HCT116 (cell line): ENCODE results near the gene RXFP4.

Source experiments
- EZH2 ChIP-seq: fragments of 200-600 bp; sonication (generic); IDR thresholded peaks from 2 replicates; pipeline ENCODE4 v1.6.1; 2017; ENCODE audit warnings: antibody characterized with exemption, mixed run types
- POLR2A ChIP-seq: IDR thresholded peaks from 2 replicates; pipeline ENCODE4 v1.7.0; 2011; ENCODE audit warnings: borderline replicate concordance; ENCODE audit not compliant: insufficient read depth, insufficient read length; ENCODE audit errors: extremely low read depth
- POLR2AphosphoS5 ChIP-seq: IDR thresholded peaks from 2 replicates; pipeline ENCODE4 v1.6.1; 2011; ENCODE audit warnings: mild to moderate bottlenecking, low read depth, low read length, moderate library complexity
- SP1 ChIP-seq: IDR thresholded peaks from 2 replicates; pipeline ENCODE4 v1.6.1; 2012; ENCODE audit warnings: low read depth
- ZFX ChIP-seq: fragments of 450-650 bp; IDR thresholded peaks from 2 replicates; pipeline ENCODE4 v1.6.1; 2017
- TF ChIP-seq, protein P1 (sequence below), 3 experiments: fragments of 200-600 bp in 1 of 3; sonication (generic) in 1 of 3; IDR thresholded peaks in 2 of 3; conservative IDR thresholded peaks in 1 of 3; 2 replicates each; pipeline ENCODE4 v1.5.1; 2012 to 2017; ENCODE audit warnings: low read depth in 2 of 3, low read length in 2 of 3, antibody characterized with exemption in 1 of 3, borderline replicate concordance in 1 of 3, control low read depth in 1 of 3, mild to moderate bottlenecking in 1 of 3, mixed read lengths in 1 of 3, mixed run types in 1 of 3, moderate library complexity in 1 of 3; ENCODE audit not compliant: insufficient read depth in 1 of 3

DNA sequence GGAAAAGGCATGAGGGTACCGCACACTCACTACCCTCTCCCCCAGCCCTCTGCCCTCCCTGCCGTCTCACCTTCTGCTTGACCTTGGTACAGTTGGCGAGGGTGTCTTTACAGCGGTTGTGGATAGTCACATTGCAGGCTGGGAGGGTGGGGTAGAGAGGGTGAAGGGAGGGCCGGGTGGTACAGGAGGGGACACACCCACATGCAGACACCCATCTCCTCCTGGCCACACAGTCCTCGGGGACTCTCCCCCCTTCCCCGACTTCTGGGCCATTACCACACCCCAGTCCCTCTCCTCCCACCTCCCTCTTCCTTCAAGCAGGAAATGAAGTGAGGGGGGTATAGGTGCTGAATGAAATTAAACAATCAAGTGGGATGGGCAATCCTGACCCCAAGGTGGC, 25.3 kb downstream of the RXFP4 start:
- no peak for TF ChIP-seq POLR2AphosphoS5
- TF ChIP-seq, protein P1, sequence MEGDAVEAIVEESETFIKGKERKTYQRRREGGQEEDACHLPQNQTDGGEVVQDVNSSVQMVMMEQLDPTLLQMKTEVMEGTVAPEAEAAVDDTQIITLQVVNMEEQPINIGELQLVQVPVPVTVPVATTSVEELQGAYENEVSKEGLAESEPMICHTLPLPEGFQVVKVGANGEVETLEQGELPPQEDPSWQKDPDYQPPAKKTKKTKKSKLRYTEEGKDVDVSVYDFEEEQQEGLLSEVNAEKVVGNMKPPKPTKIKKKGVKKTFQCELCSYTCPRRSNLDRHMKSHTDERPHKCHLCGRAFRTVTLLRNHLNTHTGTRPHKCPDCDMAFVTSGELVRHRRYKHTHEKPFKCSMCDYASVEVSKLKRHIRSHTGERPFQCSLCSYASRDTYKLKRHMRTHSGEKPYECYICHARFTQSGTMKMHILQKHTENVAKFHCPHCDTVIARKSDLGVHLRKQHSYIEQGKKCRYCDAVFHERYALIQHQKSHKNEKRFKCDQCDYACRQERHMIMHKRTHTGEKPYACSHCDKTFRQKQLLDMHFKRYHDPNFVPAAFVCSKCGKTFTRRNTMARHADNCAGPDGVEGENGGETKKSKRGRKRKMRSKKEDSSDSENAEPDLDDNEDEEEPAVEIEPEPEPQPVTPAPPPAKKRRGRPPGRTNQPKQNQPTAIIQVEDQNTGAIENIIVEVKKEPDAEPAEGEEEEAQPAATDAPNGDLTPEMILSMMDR (IDR thresholded peaks at IDR 0.05 in 2 of 3, conservative IDR thresholded peaks at IDR 0.05 in 1 of 3; ENCODE audit: borderline replicate concordance in 1 of 3, insufficient read depth in 1 of 3, low read depth in 2 of 3, low read length in 2 of 3) = no peak
- no peak for TF ChIP-seq SP1
- TF ChIP-seq POLR2A = no peak
- TF ChIP-seq EZH2 = no peak
- TF ChIP-seq ZFX = no peak
